GM06990 (cell line): ENCODE results near the gene NMNAT1.

Source experiments
- DNase-seq: peaks from one replicate; pipeline ENCODE4 v3.0.0-alpha.2; 2011; ENCODE audit not compliant: insufficient read length; ENCODE audit errors: extremely low read depth
- H3K27me3 ChIP-seq: replicated peaks from 2 replicates; pipeline ENCODE4 v1.6.0; 2011; ENCODE audit warnings: low read length; ENCODE audit not compliant: control insufficient read depth, insufficient read depth
- H3K36me3 ChIP-seq: 2 replicates; pipeline ENCODE4 v1.5.1; 2011; ENCODE audit warnings: low read length; ENCODE audit not compliant: control insufficient read depth, insufficient read depth
- H3K4me3 ChIP-seq: replicated peaks from 2 replicates; pipeline ENCODE4 v1.5.1; 2011; ENCODE audit warnings: low read depth, mild to moderate bottlenecking, control low read depth, low read length
- CTCF ChIP-seq: IDR thresholded peaks from 2 replicates; pipeline ENCODE4 v1.5.1; 2011; ENCODE audit warnings: low read length, control low read depth, mild to moderate bottlenecking, inconsistent platforms; ENCODE audit not compliant: insufficient read depth, poor library complexity, severe bottlenecking

Gene NMNAT1

GRCh38 chr1:9903801-9904527 lies 39.3 kb upstream of the NMNAT1 start:
- Histone ChIP-seq H3K4me3 (no peak overlapping the region), H3K27me3 (no peaks in the 10 kb centered on the region), H3K36me3 (no peaks in the 10 kb centered on the region)
- peak; percentile 28 for DNase-seq
- no peak for TF ChIP-seq CTCF

- no peaks in the 10 kb centered on the region for H3K27me3 ChIP-seq
- no peak for TF ChIP-seq CTCF
Observed at GRCh38 chr1:9904596-9904995, 38.7 kb upstream of the NMNAT1 start.

GRCh38 chr1:9905010-9905409 lies 38.3 kb upstream of the NMNAT1 start:
- Histone ChIP-seq H3K27me3 (no peaks in the 10 kb centered on the region), H3K4me3 (no peak overlapping the region), H3K36me3 (no peaks in the 10 kb centered on the region)
- no peak for DNase-seq
- no peak for TF ChIP-seq CTCF

More at GRCh38 chr1:9904596-9904995, 38.7 kb upstream of the NMNAT1 start:
- no peak for DNase-seq
- Histone ChIP-seq H3K36me3 (no peaks in the 10 kb centered on the region), H3K4me3 (no peak overlapping the region)

- DNase-seq = no peak
- H3K27me3 ChIP-seq = no peaks in the 10 kb centered on the region
- no peak for TF ChIP-seq CTCF
Observed at GRCh38 chr1:9906466-9906865, 36.8 kb upstream of the NMNAT1 start.

GRCh38 chr1:9907441-9907840 lies 35.8 kb upstream of the NMNAT1 start:
- Histone ChIP-seq H3K27me3 (no peaks in the 10 kb centered on the region), H3K36me3 (no peaks in the 10 kb centered on the region), H3K4me3 (no peak overlapping the region)
- no peak for TF ChIP-seq CTCF
- DNase-seq = no peak

More at GRCh38 chr1:9906466-9906865, 36.8 kb upstream of the NMNAT1 start:
- Histone ChIP-seq H3K4me3 (no peak overlapping the region), H3K36me3 (no peaks in the 10 kb centered on the region)

- H3K36me3 ChIP-seq = no peaks in the 10 kb centered on the region
- DNase-seq = no peak
- no peak overlapping the region for H3K4me3 ChIP-seq
- no peak for TF ChIP-seq CTCF
- no peaks in the 10 kb centered on the region for H3K27me3 ChIP-seq
Observed at GRCh38 chr1:9908871-9909233, 34.4 kb upstream of the NMNAT1 start.
